H1 (cell line): ENCODE measurements around the gene MRPL27. TPM values are rescaled to one million over a fixed set of nuclear protein-coding genes. Genes with fewer than 3 reads are reported as not detected.

Experiments
- CTCF ChIA-PET: fragments of 300-600 bp; sonication (Branson Sonifier 250); formaldehyde crosslinking; loops from one replicate; lab custom pipeline; 2021; ENCODE audit not compliant: partially characterized antibody; lab: Charles Lee
- POLR2A ChIA-PET: fragments of 300-600 bp; sonication (Branson Sonifier 250); formaldehyde crosslinking; loops from one replicate; lab custom pipeline; 2021; ENCODE audit warnings: inconsistent platforms; ENCODE audit not compliant: partially characterized antibody; lab: Charles Lee
- DNase-seq, 2 experiments: peaks; one replicate each; pipeline versions ENCODE4 v3.0.0 to v3.0.0-alpha.2; 2010 to 2022; ENCODE audit warnings: low spot score in 2 of 2, low read depth in 1 of 2, mixed read lengths in 1 of 2
- FAIRE-seq: peaks from 2 replicates; lab custom pipeline; 2011; peaks lifted over from hg19 to GRCh38; lab: Jason Lieb, UNC
- H2AFZ ChIP-seq: 2 replicates; pipeline ENCODE4 v1.8.1; 2012; ENCODE audit warnings: low read length, inconsistent platforms
- H2AK5ac ChIP-seq: 2 replicates; pipeline ENCODE4 v1.6.1; 2013; ENCODE audit warnings: low read depth, low read length
- H2BK120ac ChIP-seq: replicated peaks from 2 replicates; pipeline ENCODE3; 2013; ENCODE audit warnings: low read depth, low read length, inconsistent platforms
- H2BK12ac ChIP-seq: 2 replicates; pipeline ENCODE4 v1.6.1; 2013; ENCODE audit warnings: low read depth, low read length
- H2BK15ac ChIP-seq: 2 replicates; pipeline ENCODE4 v1.6.1; 2013; ENCODE audit warnings: low read length
- H2BK20ac ChIP-seq: 2 replicates; pipeline ENCODE4 v1.6.1; 2013; ENCODE audit warnings: low read length
- H2BK5ac ChIP-seq: 2 replicates; pipeline ENCODE4 v1.6.1; 2013; ENCODE audit warnings: low read depth, low read length
- H3K14ac ChIP-seq: 2 replicates; pipeline ENCODE4 v1.6.1; 2013; ENCODE audit warnings: inconsistent platforms; ENCODE audit not compliant: insufficient read length
- H3K18ac ChIP-seq: 2 replicates; pipeline ENCODE4 v1.6.1; 2013; ENCODE audit warnings: low read length; ENCODE audit errors: extremely low read depth
- H3K23ac ChIP-seq: 2 replicates; pipeline ENCODE4 v1.6.1; 2013; ENCODE audit warnings: inconsistent platforms; ENCODE audit not compliant: insufficient read length
- H3K23me2 ChIP-seq: 2 replicates; pipeline ENCODE4 v1.6.1; 2013; ENCODE audit warnings: low read depth, low read length
- H3K27ac ChIP-seq: 2 replicates; pipeline ENCODE4 v1.6.1; 2011; ENCODE audit warnings: low read depth, low read length, inconsistent platforms
- H3K27me3 ChIP-seq, 4 experiments: replicated peaks in 1 of 4; 1 replicate in 1 of 4; 2 replicates in 3 of 4; pipeline versions ENCODE4 v1.6.1 to v1.8.1; 2011 to 2013; ENCODE audit warnings: low read length in 3 of 4, mild to moderate bottlenecking in 3 of 4, inconsistent platforms in 2 of 4, mixed read lengths in 2 of 4, moderate library complexity in 1 of 4; ENCODE audit not compliant: control insufficient read depth in 3 of 4, insufficient read depth in 3 of 4; ENCODE audit errors: extremely low read depth in 1 of 4
- H3K36me3 ChIP-seq, 4 experiments: 2 replicates each; pipeline versions ENCODE4 v1.6.1 to v1.8.1; 2011 to 2013; ENCODE audit warnings: mild to moderate bottlenecking in 4 of 4, low read length in 3 of 4, moderate library complexity in 2 of 4, control low read depth in 1 of 4, inconsistent platforms in 1 of 4; ENCODE audit not compliant: insufficient read depth in 4 of 4, control insufficient read depth in 2 of 4
- H3K4ac ChIP-seq: replicated peaks from 2 replicates; pipeline ENCODE3; 2013; ENCODE audit warnings: low read length, low read depth, mixed read lengths, inconsistent platforms; ENCODE audit not compliant: insufficient read length
- H3K4me1 ChIP-seq, 4 experiments: replicated peaks in 1 of 4; 1 replicate in 1 of 4; 2 replicates in 3 of 4; pipeline versions ENCODE4 v1.6.1 to v1.8.1; 2011 to 2013; ENCODE audit warnings: low read length in 3 of 4, inconsistent platforms in 2 of 4, mixed read lengths in 1 of 4; ENCODE audit not compliant: insufficient read depth in 4 of 4, control insufficient read depth in 3 of 4
- H3K4me2 ChIP-seq, 2 experiments: 2 replicates each; pipeline versions ENCODE4 v1.6.1 to v1.8.1; 2011 to 2013; ENCODE audit warnings: low read depth in 2 of 2, low read length in 2 of 2, control low read depth in 1 of 2, inconsistent platforms in 1 of 2, mild to moderate bottlenecking in 1 of 2; ENCODE audit not compliant: insufficient read depth in 1 of 2
- H3K4me3 ChIP-seq, 4 experiments: fragments of 200-600, 300-600 bp in 1 of 4; sonication (generic), shearing (Covaris generic), sonication (Bioruptor Twin) in 1 of 4; 2 replicates each; pipeline versions ENCODE4 v1.5.1 to v1.8.1; 2011 to 2016; ENCODE audit warnings: low read length in 4 of 4, low read depth in 3 of 4, control low read depth in 2 of 4, inconsistent platforms in 2 of 4, mild to moderate bottlenecking in 2 of 4, mixed read lengths in 1 of 4, moderate library complexity in 1 of 4; ENCODE audit not compliant: insufficient read depth in 2 of 4; ENCODE audit errors: extremely low read depth in 1 of 4
- H3K56ac ChIP-seq: replicated peaks from 2 replicates; pipeline ENCODE3; 2013; ENCODE audit warnings: low read depth, mild to moderate bottlenecking, mixed read lengths, low read length, inconsistent platforms; ENCODE audit not compliant: insufficient read length
- H3K79me1 ChIP-seq: 2 replicates; pipeline ENCODE4 v1.6.1; 2013; ENCODE audit warnings: low read depth, low read length, control low read depth
- H3K79me2 ChIP-seq, 2 experiments: 2 replicates each; pipeline versions ENCODE4 v1.6.1 to v1.8.1; 2012 to 2013; ENCODE audit warnings: low read length in 2 of 2, mild to moderate bottlenecking in 2 of 2, inconsistent platforms in 1 of 2; ENCODE audit not compliant: insufficient read depth in 2 of 2, control insufficient read depth in 1 of 2
- H3K9ac ChIP-seq, 4 experiments: replicated peaks in 1 of 4; 1 replicate in 1 of 4; 2 replicates in 3 of 4; pipeline versions ENCODE4 v1.6.1 to v1.8.1; 2011 to 2013; ENCODE audit warnings: low read depth in 3 of 4, low read length in 3 of 4, control low read depth in 2 of 4, mild to moderate bottlenecking in 2 of 4, moderate library complexity in 2 of 4, inconsistent platforms in 1 of 4; ENCODE audit errors: extremely low read depth in 1 of 4
- H3K9me3 ChIP-seq, 2 experiments: 2 replicates each; pipeline versions ENCODE4 v1.6.1 to v1.8.1; 2012 to 2013; ENCODE audit warnings: mild to moderate bottlenecking in 2 of 2, moderate library complexity in 2 of 2, control low read depth in 1 of 2, inconsistent platforms in 1 of 2, low read depth in 1 of 2, low read length in 1 of 2, mixed read lengths in 1 of 2; ENCODE audit not compliant: insufficient read depth in 2 of 2
- H4K20me1 ChIP-seq, 2 experiments: replicated peaks in 1 of 2; 2 replicates each; pipeline versions ENCODE3 to v1.8.1; 2011 to 2013; ENCODE audit warnings: inconsistent platforms in 2 of 2, low read length in 2 of 2, mild to moderate bottlenecking in 1 of 2; ENCODE audit not compliant: insufficient read depth in 2 of 2, control insufficient read depth in 1 of 2
- H4K5ac ChIP-seq: 2 replicates; pipeline ENCODE4 v1.6.1; 2013; ENCODE audit warnings: low read length, low read depth, mixed read lengths, inconsistent platforms; ENCODE audit not compliant: insufficient read length
- H4K8ac ChIP-seq: 2 replicates; pipeline ENCODE4 v1.8.0; 2013; ENCODE audit warnings: mild to moderate bottlenecking, moderate library complexity, low read length, inconsistent platforms; ENCODE audit not compliant: insufficient read depth; ENCODE audit errors: extremely low read depth
- H4K91ac ChIP-seq: replicated peaks from 2 replicates; pipeline ENCODE3; 2013; ENCODE audit warnings: low read length, mixed read lengths, inconsistent platforms; ENCODE audit not compliant: insufficient read length
- BACH1 ChIP-seq: IDR thresholded peaks from 2 replicates; pipeline ENCODE4 v1.6.1; 2012; ENCODE audit warnings: low read length, improper control_type of control experiment
- CHD1 ChIP-seq: IDR thresholded peaks from 2 replicates; pipeline ENCODE4 v1.6.1; 2012; ENCODE audit warnings: low read depth, low read length, improper control_type of control experiment
- FOSL1 ChIP-seq: IDR thresholded peaks from 2 replicates; pipeline ENCODE4 v1.6.1; 2011; ENCODE audit warnings: mild to moderate bottlenecking, low read depth, low read length, moderate library complexity; ENCODE audit not compliant: insufficient read depth
- GABPA ChIP-seq: IDR thresholded peaks from 2 replicates; pipeline ENCODE4 v1.6.1; 2011; ENCODE audit warnings: mild to moderate bottlenecking, low read length, moderate library complexity, borderline replicate concordance; ENCODE audit not compliant: insufficient read depth
- KDM1A ChIP-seq: fragments of 200-600, 300-600 bp; sonication (generic); IDR thresholded peaks from 2 replicates; pipeline ENCODE4 v1.7.1; 2016; ENCODE audit warnings: mild to moderate bottlenecking, low read length, borderline replicate concordance
- KDM5A ChIP-seq: fragments of 200-600 bp; IDR thresholded peaks from 2 replicates; pipeline ENCODE4 v1.7.1; 2012; ENCODE audit warnings: mild to moderate bottlenecking, low read length, inconsistent platforms, mixed read lengths
- MAFK ChIP-seq: IDR thresholded peaks from 2 replicates; pipeline ENCODE4 v1.6.1; 2012; ENCODE audit warnings: low read depth, mild to moderate bottlenecking, improper control_type of control experiment, low read length
- POLR2A ChIP-seq, 2 experiments: IDR thresholded peaks; 1 replicate in 1 of 2; 2 replicates in 1 of 2; pipeline ENCODE4 v1.6.1; 2011; ENCODE audit warnings: low read depth in 2 of 2, low read length in 2 of 2, mild to moderate bottlenecking in 2 of 2; ENCODE audit errors: control extremely low read depth in 1 of 2
- POU5F1 ChIP-seq: IDR thresholded peaks from 2 replicates; pipeline ENCODE4 v1.6.1; 2011; ENCODE audit warnings: low read depth, mild to moderate bottlenecking, low read length, moderate library complexity
- RAD21 ChIP-seq, 2 experiments: IDR thresholded peaks in 1 of 2; conservative IDR thresholded peaks in 1 of 2; 2 replicates each; pipeline ENCODE4 v1.6.1; 2011; ENCODE audit warnings: low read depth in 2 of 2, low read length in 2 of 2, improper control_type of control experiment in 1 of 2, inconsistent platforms in 1 of 2, mild to moderate bottlenecking in 1 of 2, moderate library complexity in 1 of 2
- RBBP5 ChIP-seq: IDR thresholded peaks from 2 replicates; pipeline ENCODE4 v1.7.1; 2012; ENCODE audit warnings: low read depth, mild to moderate bottlenecking, inconsistent platforms, low read length, moderate library complexity, borderline replicate concordance
- SAP30 ChIP-seq: fragments of 300-600 bp; sonication (generic); IDR thresholded peaks from 2 replicates; pipeline ENCODE4 v1.7.1; 2012; ENCODE audit warnings: low read length, moderate library complexity, mild to moderate bottlenecking, inconsistent platforms; ENCODE audit not compliant: insufficient read depth, insufficient replicate concordance
- SP4 ChIP-seq: IDR thresholded peaks from 2 replicates; pipeline ENCODE4 v1.6.1; 2012; ENCODE audit warnings: low read length, inconsistent platforms
- TBP ChIP-seq: IDR thresholded peaks from 2 replicates; pipeline ENCODE4 v1.6.1; 2011; ENCODE audit warnings: low read depth, low read length, improper control_type of control experiment
- TCF12 ChIP-seq: IDR thresholded peaks from 2 replicates; pipeline ENCODE4 v1.6.1; 2011; ENCODE audit warnings: low read depth, mild to moderate bottlenecking, low read length
- WGBS, 2 experiments: shearing (Covaris generic) in 1 of 2; methylation state at CpG; one replicate each; pipeline versions ENCODE4 v1.1.6 to v1.1.7; 2013 to 2015; ENCODE audit warnings: low lambda C conversion rate in 2 of 2, mixed read lengths in 2 of 2, inconsistent platforms in 1 of 2, low coverage in 1 of 2, missing lambda C conversion rate in 1 of 2; ENCODE audit not compliant: insufficient replicate concordance in 2 of 2, insufficient coverage in 1 of 2, insufficient read length in 1 of 2; ENCODE audit errors: extremely low coverage in 1 of 2, missing lambda C conversion rate in 1 of 2; 5-methylcytosine and 5-hydroxymethylcytosine counted together
- polyA plus RNA-seq, 7 experiments: library from polyadenylated mRNA; depleted of rRNA in 3 of 7; stranded (reverse) in 5 of 7; unstranded in 2 of 7; fragments of >200 nt in 5 of 7; fragments of 200-250 nt in 2 of 7; gene quantifications; 1 replicate in 5 of 7; 2 replicates in 1 of 7; 4 replicates in 1 of 7; pipeline versions ENCODE4 v1.2.1 to v1.2.3, GENCODE V29; 2011 to 2013; ENCODE audit warnings: missing spikeins in 2 of 7, mixed read lengths in 2 of 7
- total RNA-seq: library from RNA; stranded (reverse); fragmentation: NEBNext Ultra II Directional; extraction: Animal tissue kit (Norgen Biotek cat#: 25700); gene quantifications from 2 replicates; pipeline ENCODE4 v1.2.1, GENCODE V29; 2021

Gene MRPL27
- total and polyA plus RNA-seq, 2 of the 8 experiments (the other 6 are each of a cell fraction or from before 2014, with no cell fraction given) = 75.6 to 135 TPM

GRCh38 chr17:50386510-50386909 is 13.5 kb upstream of the MRPL27 start:
- Histone ChIP-seq H4K91ac (no peak overlapping the region), H2AK5ac (no peak overlapping the region), H3K4me3 (no peak overlapping the region), H3K79me1 (no peaks in the 10 kb centered on the region), H2BK15ac (no peak overlapping the region), H3K9ac (no peak overlapping the region), H3K23me2 (no peaks in the 10 kb centered on the region), H2BK12ac (no peak overlapping the region), H3K18ac (no peak overlapping the region), H3K4me1 (no peaks in the 10 kb centered on the region), H3K56ac (no peak overlapping the region), H3K27ac (no peak overlapping the region), H4K5ac (no peak overlapping the region), H3K36me3 (peaks cover 34 to 86% (median 77%) of the 10 kb centered on the region in 4 experiments), H3K9me3 (no peaks in the 10 kb centered on the region), H3K4ac (no peak overlapping the region), H2BK120ac (no peak overlapping the region), H2BK20ac (no peak overlapping the region), H3K23ac (no peak overlapping the region), H2AFZ (no peak overlapping the region), H3K27me3 (no peaks in the 10 kb centered on the region), H4K8ac (no peak overlapping the region), H4K20me1 (peaks cover 4 to 7% of the 10 kb centered on the region in 2 experiments), H3K4me2 (no peak overlapping the region), H3K79me2 (no peaks in the 10 kb centered on the region), H2BK5ac (no peak overlapping the region), H3K14ac (no peak overlapping the region)
- WGBS, 2 experiments = 92% methylated on average over 3 of the region's 3 CpGs; no CpG with 5 or more reads in 1 of the 2 experiments
- no peak for FAIRE-seq
- POLR2A ChIA-PET = interaction anchor here (1.4 to 27.4 kb wide), 3 partner anchors 11 to 19 kb away, joined by 3 to 313 read pairs (median 17); partner anchors contain the start of genes EME1, LRRC59 and MRPL27
- CTCF ChIA-PET = interaction anchor here (1.9 to 3.2 kb wide), 3 partner anchors 11 to 92 kb away, joined by 5 to 14 read pairs (median 7); partner anchors contain the start of genes LRRC59 and RSAD1
- DNase-seq = no peak
- TF ChIP-seq KDM5A (no peak), SAP30 (no peak), BACH1 (no peak), POU5F1 (no peak), POLR2A (IDR thresholded peaks at IDR 0.05; ENCODE audit: control extremely low read depth in 1 of 2, low read depth in 2 of 2, low read length in 2 of 2) (no peak), KDM1A (no peak), RAD21 (IDR thresholded peaks at IDR 0.05 in 1 of 2, conservative IDR thresholded peaks at IDR 0.05 in 1 of 2; ENCODE audit: low read depth in 2 of 2, low read length in 2 of 2) (no peak), CHD1 (no peak), TCF12 (no peak), TBP (no peak), SP4 (no peak), RBBP5 (no peak), MAFK (no peak), FOSL1 (no peak), GABPA (no peak)
